Parietal lobe (tissue), 2 donors: Measurements from ENCODE around the gene SLC16A1. TPM values are rescaled to one million over a fixed set of nuclear protein-coding genes. Genes with fewer than 3 reads are reported as not detected.

Experiments used
- small RNA-seq: library from RNA; depleted of rRNA; stranded (forward); fragments of <200 nt; gene quantifications from one replicate; pipeline ENCODE3, GENCODE V24; 2014; ENCODE audit warnings: low replicate concordance
- total RNA-seq: library from RNA; depleted of rRNA; stranded (reverse); fragments of >200 nt; gene quantifications from one replicate; pipeline ENCODE4 v1.2.3, GENCODE V29; 2014

SLC16A1 gene
- total RNA-seq = 58.5 TPM

GRCh38 chr1:112955773-112956543 lies at the start of gene SLC16A1:
TSS of gene SLC16A1 (minus strand) at chr1:112956196. CDS start at chr1:112929308, 26,888 bp downstream.

Small RNA genes within 50 kb of the gene (small RNA-seq; reads per million reads assigned to genes)
- not detected for gene AL390729.2

Other genes with a start within 250 kb of the SLC16A1 start
- 30.7 TPM for gene RHOC, start 249.1 kb downstream of the SLC16A1 start, total RNA-seq
- gene PPM1J, start 240.9 kb downstream of the SLC16A1 start, total RNA-seq = 3.4 TPM
- gene LRIG2, start 117.0 kb upstream of the SLC16A1 start, total RNA-seq = 69.2 TPM